MM.1S (cell line): ENCODE measurements around the gene MCHR1.
"Not testable (repeated sequence)": the region's sequence is repeated elsewhere in the genome, so short reads cannot be mapped to it uniquely, and the experiment has no call there.

Experiments
- DNase-seq: peaks from one replicate; pipeline ENCODE4 v3.0.0-alpha.2; 2015
- H2AFZ ChIP-seq: fragments of 300-600 bp; sonication (generic); 2 replicates; pipeline ENCODE4 v1.6.0; 2016; ENCODE audit warnings: antibody characterized with exemption, low read length
- H3F3A ChIP-seq: fragments of 300-600 bp; sonication (generic); 2 replicates; pipeline ENCODE4 v1.6.1; 2016; ENCODE audit warnings: mild to moderate bottlenecking, antibody characterized with exemption, low read length, moderate library complexity, mixed read lengths; ENCODE audit not compliant: insufficient read depth
- H3K27ac ChIP-seq: fragments of 300-600 bp; sonication (generic); 2 replicates; pipeline ENCODE4 v1.5.1; 2016; ENCODE audit warnings: mild to moderate bottlenecking, low read length
- H3K27me3 ChIP-seq: fragments of 300-600 bp; sonication (generic); replicated peaks from 2 replicates; pipeline ENCODE4 v1.6.0; 2016; ENCODE audit warnings: low read length; ENCODE audit not compliant: insufficient read depth
- H3K36me3 ChIP-seq: fragments of 300-600 bp; sonication (generic); replicated peaks from 2 replicates; pipeline ENCODE4 v1.6.1; 2016; ENCODE audit warnings: mild to moderate bottlenecking, low read length, mixed read lengths; ENCODE audit not compliant: insufficient read depth
- H3K4me1 ChIP-seq: fragments of 300-600 bp; sonication (generic); 2 replicates; pipeline ENCODE4 v1.6.1; 2016; ENCODE audit warnings: low read length, mixed read lengths
- H3K4me2 ChIP-seq: fragments of 300-600 bp; sonication (generic); 2 replicates; pipeline ENCODE4 v1.6.0; 2016; ENCODE audit warnings: low read depth, low read length
- H3K4me3 ChIP-seq: fragments of 300-600 bp; sonication (generic); 2 replicates; pipeline ENCODE4 v1.5.1; 2016; ENCODE audit warnings: low read length, mixed read lengths
- H3K79me2 ChIP-seq: fragments of 300-600 bp; sonication (generic); 2 replicates; pipeline ENCODE4 v1.6.1; 2016; ENCODE audit warnings: mixed run types, low read length, mixed read lengths
- H3K9ac ChIP-seq: fragments of 300-600 bp; sonication (generic); 2 replicates; pipeline ENCODE4 v1.6.1; 2016; ENCODE audit warnings: low read length, mixed read lengths
- H3K9me2 ChIP-seq: fragments of 300-600 bp; sonication (generic); replicated peaks from 2 replicates; pipeline ENCODE4 v1.6.1; 2016; ENCODE audit warnings: mild to moderate bottlenecking, low read length, mixed read lengths; ENCODE audit not compliant: insufficient read depth
- H3K9me3 ChIP-seq: fragments of 300-600 bp; sonication (generic); replicated peaks from 2 replicates; pipeline ENCODE4 v1.6.1; 2016; ENCODE audit warnings: mild to moderate bottlenecking, low read length, mixed read lengths; ENCODE audit not compliant: insufficient read depth
- H4K20me1 ChIP-seq: fragments of 300-600 bp; sonication (generic); 2 replicates; pipeline ENCODE4 v1.6.1; 2016; ENCODE audit warnings: mild to moderate bottlenecking, low read length, moderate library complexity, mixed read lengths; ENCODE audit not compliant: insufficient read depth
- CTCF ChIP-seq: fragments of 300-600 bp; sonication (generic); IDR thresholded peaks from 2 replicates; pipeline ENCODE4 v1.5.1; 2016; ENCODE audit warnings: antibody characterized with exemption, low read length, mixed read lengths
- EZH2 ChIP-seq: fragments of 300-600 bp; sonication (generic); optimal IDR thresholded peaks from 2 replicates; pipeline ENCODE3; 2017; ENCODE audit warnings: low read depth, mild to moderate bottlenecking, antibody characterized with exemption, low read length, mixed read lengths
- EZH2phosphoT487 ChIP-seq: fragments of 300-600 bp; sonication (generic); IDR thresholded peaks from 2 replicates; pipeline ENCODE4 v1.6.1; 2018; ENCODE audit warnings: antibody characterized with exemption, low read length

The MCHR1 gene

DNA sequence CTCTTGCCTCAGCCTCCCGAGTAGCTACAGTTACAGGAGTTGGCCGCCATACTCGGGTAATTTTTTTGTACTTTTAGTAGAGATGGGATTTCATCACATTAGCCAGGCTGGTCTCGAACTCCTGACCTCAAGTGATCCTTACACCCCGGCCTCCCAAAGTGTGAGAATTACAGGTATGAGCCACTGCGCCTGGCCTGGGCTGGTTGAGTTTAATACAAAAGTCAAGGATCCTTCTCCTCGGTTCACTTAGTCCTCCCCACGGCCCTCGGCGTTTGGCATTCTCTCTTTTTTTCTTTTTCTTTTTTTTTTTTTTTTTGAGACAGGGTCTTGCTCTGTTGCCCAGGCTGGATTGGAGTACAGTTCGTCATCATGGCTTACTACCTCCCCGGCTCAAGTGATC is 33.0 kb downstream of the MCHR1 start:
- no peak for DNase-seq
- Histone ChIP-seq H2AFZ (no peak overlapping the region), H3K27ac (no peak overlapping the region), H3K4me2 (no peak overlapping the region), H3K27me3 (no peaks in the 10 kb centered on the region), H4K20me1 (no peaks in the 10 kb centered on the region), H3K79me2 (no peaks in the 10 kb centered on the region), H3K9me2 (no peaks in the 10 kb centered on the region), H3K9me3 (no peaks in the 10 kb centered on the region), H3K4me3 (no peak overlapping the region), H3K4me1 (no peaks in the 10 kb centered on the region), H3K9ac (no peak overlapping the region), H3F3A (no peaks in the 10 kb centered on the region), H3K36me3 (no peaks in the 10 kb centered on the region)
- no peak for TF ChIP-seq EZH2phosphoT487
- TF ChIP-seq CTCF: no peak
- TF ChIP-seq EZH2: no peak

GRCh38 chr22:40714499-40715337 is 35.4 kb downstream of the MCHR1 start:
- H3K9me3 ChIP-seq: no peaks in the 10 kb centered on the region
- no peak overlapping the region for H2AFZ ChIP-seq
- TF ChIP-seq EZH2: no peak
- H3F3A ChIP-seq: no peaks in the 10 kb centered on the region
- no peak overlapping the region for H3K4me3 ChIP-seq
- H3K4me1 ChIP-seq: no peaks in the 10 kb centered on the region; the same call in 1 of the 2 replicates
- H3K36me3 ChIP-seq: no peaks in the 10 kb centered on the region
- no peak for DNase-seq
- no peak overlapping the region for H3K9ac ChIP-seq
- H3K27ac ChIP-seq: no peak overlapping the region
- H3K79me2 ChIP-seq: no peaks in the 10 kb centered on the region
- H4K20me1 ChIP-seq: no peaks in the 10 kb centered on the region
- no peaks in the 10 kb centered on the region for H3K27me3 ChIP-seq
- H3K9me2 ChIP-seq: no peaks in the 10 kb centered on the region
- no peak overlapping the region for H3K4me2 ChIP-seq

DNA sequence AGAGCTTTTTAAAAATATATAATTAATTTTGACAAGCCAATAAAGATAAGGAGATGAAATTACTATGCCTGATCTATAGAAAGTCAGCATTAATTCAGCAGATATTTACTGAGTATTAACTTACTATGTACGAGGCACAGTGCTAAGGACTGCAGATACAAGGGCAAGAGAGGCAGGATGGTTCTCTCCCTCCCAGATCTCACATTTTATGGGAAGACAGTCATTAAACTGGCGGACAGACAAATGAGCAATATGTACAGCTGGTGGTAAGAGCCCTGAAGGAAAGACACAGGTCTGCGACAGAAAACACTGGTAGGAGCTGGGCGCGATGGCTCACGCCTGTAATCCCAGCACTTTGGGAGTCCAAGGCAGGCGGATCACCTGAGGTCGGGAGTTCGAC is 36.8 kb downstream of the MCHR1 start:
- Histone ChIP-seq H3K27me3 (no peaks in the 10 kb centered on the region), H4K20me1 (no peaks in the 10 kb centered on the region)

GRCh38 chr22:40717657-40718056 is 38.4 kb downstream of the MCHR1 start:
- not testable (repeated sequence) for H3K79me2 ChIP-seq

More for the DNA sequence above, 36.8 kb downstream of the MCHR1 start:
- Histone ChIP-seq H3K4me3 (no peak overlapping the region), H3K36me3 (no peaks in the 10 kb centered on the region), H3K4me2 (no peak overlapping the region), H3K9ac (no peak overlapping the region), H3K9me3 (no peaks in the 10 kb centered on the region), H3F3A (no peaks in the 10 kb centered on the region), H3K27ac (no peak overlapping the region), H3K4me1 (no peaks in the 10 kb centered on the region; the same call in 1 of the 2 replicates), H2AFZ (no peak overlapping the region), H3K9me2 (no peaks in the 10 kb centered on the region), H3K79me2 (no peaks in the 10 kb centered on the region)
- DNase-seq: no peak
- TF ChIP-seq EZH2phosphoT487 (no peak), CTCF (no peak), EZH2 (no peak)

More at GRCh38 chr22:40717657-40718056, 38.4 kb downstream of the MCHR1 start:
- H3K4me3 ChIP-seq, H3K9me3 ChIP-seq, DNase-seq, H3K9me2 ChIP-seq, H3K4me1 ChIP-seq, H3K27me3 ChIP-seq, H3K36me3 ChIP-seq, H3F3A ChIP-seq, H2AFZ ChIP-seq, H3K9ac ChIP-seq, H3K4me2 ChIP-seq, H3K27ac ChIP-seq, H4K20me1 ChIP-seq: not testable (repeated sequence)
